ENCODE data around the gene NUCB1.

The NUCB1 gene

GRCh38 chr19:48963371-48964204 is 63.5 kb downstream of the NUCB1 start:
- DNase-seq (ENCODE audit: low read depth in 2 of 2): no peak

- no peak for DNase-seq (ENCODE audit: low read depth in 2 of 2)
Observed at GRCh38 chr19:48964205-48965039, 64.3 kb downstream of the NUCB1 start.

- peak; percentile 92 for DNase-seq (ENCODE audit: low read depth in 2 of 2)
Observed at GRCh38 chr19:48965040-48965805, 65.1 kb downstream of the NUCB1 start, which contains the start of gene FTL. Gene FTL (plus strand): TSS chr19:48965309. CDS start chr19:48965508, 199 bp downstream.

- DNase-seq (ENCODE audit: low read depth in 2 of 2): no peak
Observed at GRCh38 chr19:48965806-48966540, 65.9 kb downstream of the NUCB1 start.

GRCh38 chr19:48966541-48967345 is 66.6 kb downstream of the NUCB1 start:
- DNase-seq (ENCODE audit: low read depth in 2 of 2): no peak

GRCh38 chr19:48967346-48968178 is 67.5 kb downstream of the NUCB1 start:
- DNase-seq (ENCODE audit: low read depth in 2 of 2): no peak

- DNase-seq (ENCODE audit: low read depth in 2 of 2): no peak
Observed at GRCh38 chr19:48968179-48968661, 68.1 kb downstream of the NUCB1 start.

GRCh38 chr19:48968813-48969218 is 68.7 kb downstream of the NUCB1 start:
- no peak for DNase-seq (ENCODE audit: low read depth in 2 of 2)

GRCh38 chr19:48969276-48970138 is 69.4 kb downstream of the NUCB1 start:
- DNase-seq (ENCODE audit: low read depth in 2 of 2): no peak

- DNase-seq (ENCODE audit: low read depth in 2 of 2): no peak
Observed at GRCh38 chr19:48970139-48970766, 70.1 kb downstream of the NUCB1 start.

- no peak for DNase-seq (ENCODE audit: low read depth in 2 of 2)
Observed at GRCh38 chr19:48970923-48971395, 70.8 kb downstream of the NUCB1 start.

Measured in fibroblast of skin of left biceps (primary cell).